ENCODE measurements around the gene PRKCA. TPM values are rescaled to one million over a fixed set of nuclear protein-coding genes. Genes with fewer than 3 reads are reported as not detected.
"Not testable (repeated sequence)": the region's sequence is repeated elsewhere in the genome, so short reads cannot be mapped to it uniquely, and the experiment has no call there.

Gene PRKCA
- total RNA-seq, 1 donor from 2014 or later, result 5.4 TPM

GRCh38 chr17:66399441-66399840 is 97.0 kb downstream of the PRKCA start:
- DNase-seq (no peak), ATAC-seq (ENCODE audit: poor library complexity) (no peak)
- intact Hi-C loops (cut with DNase I), result no loop called here

DNA sequence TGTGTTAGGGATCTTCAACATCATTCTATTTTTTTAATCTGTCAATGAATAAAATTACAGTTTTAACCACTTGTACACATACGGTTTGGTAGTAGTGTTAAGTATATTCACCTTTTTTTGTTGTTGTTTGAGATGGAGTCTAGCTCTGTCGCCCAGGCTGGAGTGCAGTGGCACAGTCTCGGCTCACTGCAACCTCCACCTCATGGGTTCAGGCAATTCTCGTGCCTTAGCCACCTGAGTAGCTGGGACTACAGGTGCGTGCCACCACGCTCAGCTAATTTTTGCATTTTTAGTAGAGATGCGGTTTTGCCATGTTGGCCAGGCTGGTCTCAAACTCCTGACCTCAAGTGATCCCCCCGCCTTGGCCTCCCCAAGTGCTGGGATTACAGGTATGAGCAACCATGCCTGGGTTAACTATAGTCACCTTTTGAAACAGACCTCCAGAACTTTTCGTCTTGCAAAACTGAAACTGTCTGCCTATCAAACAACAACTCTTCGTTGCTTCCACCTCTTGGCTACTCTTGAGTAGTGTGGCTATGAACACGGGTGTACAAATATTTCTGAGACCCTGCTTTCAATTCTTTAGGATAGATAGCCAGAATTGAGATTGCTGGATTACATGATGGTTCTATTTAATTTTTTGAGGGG is 97.8 kb downstream of the PRKCA start:
- ATAC-seq (ENCODE audit: poor library complexity); DNase-seq; intact Hi-C loops (cut with DNase I): not testable (repeated sequence)

- DNase-seq (no peak), ATAC-seq (ENCODE audit: poor library complexity) (no peak)
- intact Hi-C loops (cut with DNase I), result no loop called here
Observed at GRCh38 chr17:66400698-66401097, 98.3 kb downstream of the PRKCA start.

- DNase-seq (no peak), ATAC-seq (ENCODE audit: poor library complexity) (no peak)
- intact Hi-C loops (cut with DNase I), result no loop called here
Observed at GRCh38 chr17:66401364-66401763, 99.0 kb downstream of the PRKCA start.

- no peak for ATAC-seq (ENCODE audit: poor library complexity)
- intact Hi-C loops (cut with DNase I), result no loop called here
- DNase-seq, result no peak
Observed at GRCh38 chr17:66403846-66404556, 101.6 kb downstream of the PRKCA start.

DNA sequence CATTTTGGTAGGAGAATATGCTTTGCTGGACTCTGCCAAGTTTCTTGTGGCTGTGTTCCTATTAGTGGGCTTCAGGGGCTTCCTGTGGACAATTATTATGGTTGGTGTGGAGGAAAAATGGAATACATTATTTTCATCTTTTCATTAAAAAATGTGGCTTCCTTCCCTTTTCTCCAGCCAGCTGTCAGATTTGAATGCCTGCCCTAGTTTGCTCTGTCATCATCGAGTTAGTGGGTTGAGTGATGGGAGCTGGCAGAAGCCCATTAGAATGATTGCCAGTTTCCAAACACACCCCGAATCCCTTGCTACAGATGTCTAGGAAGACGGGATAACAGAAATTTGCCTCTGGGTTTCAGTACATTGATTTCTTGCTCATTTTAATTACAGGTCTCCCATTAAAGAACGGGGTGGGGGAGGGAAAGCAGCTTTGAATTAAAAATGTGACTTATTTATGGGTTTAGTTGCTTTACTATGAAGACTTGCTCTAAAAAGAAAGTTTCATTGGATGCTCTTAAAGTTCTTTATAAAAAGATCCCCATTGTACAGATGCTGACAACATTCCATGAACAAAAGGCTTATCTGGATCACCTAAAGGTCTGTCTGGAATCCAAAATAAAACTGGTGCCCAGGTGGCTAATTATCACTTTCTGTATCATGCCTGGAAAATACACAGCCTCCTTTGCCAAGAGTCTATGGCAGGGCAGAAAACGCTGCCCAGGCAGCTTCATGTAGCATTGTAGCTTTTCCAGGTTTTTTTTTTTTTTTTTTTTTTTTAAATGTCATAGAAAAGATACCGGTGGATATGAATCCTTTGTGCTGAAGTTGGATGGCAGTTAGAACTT is 103.6 kb downstream of the PRKCA start:
- peak; percentile 29 for ATAC-seq (ENCODE audit: poor library complexity)
- intact Hi-C loops (cut with DNase I), result no loop called here
- DNase-seq, result no peak

- intact Hi-C loops (cut with DNase I), result no loop called here
Observed at GRCh38 chr17:66406701-66407644, 104.6 kb downstream of the PRKCA start.

GRCh38 chr17:66407864-66408263 is 105.5 kb downstream of the PRKCA start:
- intact Hi-C loops (cut with DNase I), result no loop called here
- no peak for DNase-seq
- ATAC-seq (ENCODE audit: poor library complexity), result no peak

More at GRCh38 chr17:66406701-66407644, 104.6 kb downstream of the PRKCA start:
- no peak for ATAC-seq (ENCODE audit: poor library complexity)
- no peak for DNase-seq

GRCh38 chr17:66411520-66411919 is 109.1 kb downstream of the PRKCA start:
- intact Hi-C loops (cut with DNase I), result no loop called here
- ATAC-seq (ENCODE audit: poor library complexity), result no peak
- no peak for DNase-seq

GRCh38 chr17:66412857-66413558 is 110.6 kb downstream of the PRKCA start:
- intact Hi-C loops (cut with DNase I), result no loop called here
- ATAC-seq (ENCODE audit: poor library complexity) (no peak), DNase-seq (no peak)

GRCh38 chr17:66413559-66414520 is 111.4 kb downstream of the PRKCA start:
- no peak for ATAC-seq (ENCODE audit: poor library complexity)
- intact Hi-C loops (cut with DNase I), result no loop called here
- DNase-seq, result no peak

- ATAC-seq (ENCODE audit: poor library complexity) (no peak), DNase-seq (no peak)
- intact Hi-C loops (cut with DNase I), result no loop called here
Observed at GRCh38 chr17:66414561-66415175, 112.3 kb downstream of the PRKCA start.

- intact Hi-C loops (cut with DNase I), result no loop called here
- DNase-seq, result no peak
Observed at GRCh38 chr17:66415366-66416206, 113.2 kb downstream of the PRKCA start.

GRCh38 chr17:66416207-66416940 is 114.0 kb downstream of the PRKCA start:
- intact Hi-C loops (cut with DNase I), result no loop called here
- no peak for DNase-seq
- no peak for ATAC-seq (ENCODE audit: poor library complexity)

More at GRCh38 chr17:66415366-66416206, 113.2 kb downstream of the PRKCA start:
- ATAC-seq (ENCODE audit: poor library complexity), result no peak

GRCh38 chr17:66417300-66417719 is 114.9 kb downstream of the PRKCA start:
- no peak for ATAC-seq (ENCODE audit: poor library complexity)
- intact Hi-C loops (cut with DNase I), result no loop called here
- DNase-seq, result no peak
